ENCODE measurements around the gene MUSK. TPM values are rescaled to one million over a fixed set of nuclear protein-coding genes. Genes with fewer than 3 reads are reported as not detected.
A peak's percentile ranks its signal among the peaks of the same experiment; 100 is the strongest.

MUSK gene
- total RNA-seq, 1 experiment from 2014 or later: not detected

DNA sequence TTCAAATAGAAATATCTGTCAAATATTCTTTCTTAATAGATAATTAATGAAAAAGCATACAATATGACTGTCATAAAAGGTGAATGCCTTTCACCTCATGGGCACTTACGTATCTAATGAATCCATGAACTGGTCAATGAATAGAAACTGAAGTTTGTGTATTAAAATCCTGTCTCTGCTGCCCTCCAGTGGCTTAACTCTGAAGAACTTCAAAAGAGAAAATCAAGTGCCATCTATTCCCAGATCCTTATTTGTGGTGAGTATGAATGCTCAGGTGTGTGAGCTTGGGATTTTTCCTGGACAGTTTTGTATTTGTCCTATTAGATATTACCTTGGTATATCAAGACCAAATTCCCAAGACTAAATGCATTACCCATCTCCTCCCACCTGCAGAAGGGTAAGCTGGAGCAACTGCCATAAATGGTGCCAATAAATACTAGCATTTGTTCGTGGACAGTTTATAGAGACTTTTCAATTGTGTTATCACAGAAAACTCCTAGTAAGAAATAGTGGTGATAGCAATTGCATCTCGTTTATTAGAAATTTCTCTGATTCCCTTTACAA is 45.0 kb upstream of the MUSK start:
- ATAC-seq (0 out of 2 replicates have a peak, but pooled peaks have one; percentile 72), DNase-seq (ENCODE audit: low read depth, low spot score) (peak; percentile 52)
- no peaks in the 10 kb centered on the region for H3K4me1 ChIP-seq (ENCODE audit: control insufficient read depth, insufficient read depth, low read length)
- in situ Hi-C loops (cut with HindIII; ENCODE audit: low pct_unique_long_range_greater_than_20kb, low sequenced_read_pairs) (no loop called here), intact Hi-C loops (cut with micrococcal nuclease; ENCODE audit: unreplicated experiment) (loop anchor here (5.0 kb wide), 2 partner anchors 196 to 441 kb away; no protein-coding TSS in a partner anchor)
- no peak overlapping the region for H3K27ac ChIP-seq (ENCODE audit: low read length)
- H3K36me3 ChIP-seq (ENCODE audit: control insufficient read depth, insufficient read depth, low read length): no peaks in the 10 kb centered on the region
- CTCF ChIA-PET: interaction anchor here (0.6 kb wide), 1 partner anchor 440 kb away, joined by 5 read pairs; no protein-coding TSS in a partner anchor
- 0 out of 2 replicates have a peak, but pooled peaks cover 3% of the 10 kb centered on the region for H3K27me3 ChIP-seq (ENCODE audit: control insufficient read depth, insufficient read depth, low read length)
- POLR2A ChIA-PET: no interaction called here
- H3K4me3 ChIP-seq (ENCODE audit: low read depth in 2 of 2, low read length in 2 of 2): no peak overlapping the region
- no TSS peak for BruUV-seq (replicated peaks)
- TF ChIP-seq, protein P1, sequence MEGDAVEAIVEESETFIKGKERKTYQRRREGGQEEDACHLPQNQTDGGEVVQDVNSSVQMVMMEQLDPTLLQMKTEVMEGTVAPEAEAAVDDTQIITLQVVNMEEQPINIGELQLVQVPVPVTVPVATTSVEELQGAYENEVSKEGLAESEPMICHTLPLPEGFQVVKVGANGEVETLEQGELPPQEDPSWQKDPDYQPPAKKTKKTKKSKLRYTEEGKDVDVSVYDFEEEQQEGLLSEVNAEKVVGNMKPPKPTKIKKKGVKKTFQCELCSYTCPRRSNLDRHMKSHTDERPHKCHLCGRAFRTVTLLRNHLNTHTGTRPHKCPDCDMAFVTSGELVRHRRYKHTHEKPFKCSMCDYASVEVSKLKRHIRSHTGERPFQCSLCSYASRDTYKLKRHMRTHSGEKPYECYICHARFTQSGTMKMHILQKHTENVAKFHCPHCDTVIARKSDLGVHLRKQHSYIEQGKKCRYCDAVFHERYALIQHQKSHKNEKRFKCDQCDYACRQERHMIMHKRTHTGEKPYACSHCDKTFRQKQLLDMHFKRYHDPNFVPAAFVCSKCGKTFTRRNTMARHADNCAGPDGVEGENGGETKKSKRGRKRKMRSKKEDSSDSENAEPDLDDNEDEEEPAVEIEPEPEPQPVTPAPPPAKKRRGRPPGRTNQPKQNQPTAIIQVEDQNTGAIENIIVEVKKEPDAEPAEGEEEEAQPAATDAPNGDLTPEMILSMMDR (IDR thresholded peaks at IDR 0.05): peak; percentile 58; the same call in 1 of the 2 replicates
- TF ChIP-seq, protein P2, sequence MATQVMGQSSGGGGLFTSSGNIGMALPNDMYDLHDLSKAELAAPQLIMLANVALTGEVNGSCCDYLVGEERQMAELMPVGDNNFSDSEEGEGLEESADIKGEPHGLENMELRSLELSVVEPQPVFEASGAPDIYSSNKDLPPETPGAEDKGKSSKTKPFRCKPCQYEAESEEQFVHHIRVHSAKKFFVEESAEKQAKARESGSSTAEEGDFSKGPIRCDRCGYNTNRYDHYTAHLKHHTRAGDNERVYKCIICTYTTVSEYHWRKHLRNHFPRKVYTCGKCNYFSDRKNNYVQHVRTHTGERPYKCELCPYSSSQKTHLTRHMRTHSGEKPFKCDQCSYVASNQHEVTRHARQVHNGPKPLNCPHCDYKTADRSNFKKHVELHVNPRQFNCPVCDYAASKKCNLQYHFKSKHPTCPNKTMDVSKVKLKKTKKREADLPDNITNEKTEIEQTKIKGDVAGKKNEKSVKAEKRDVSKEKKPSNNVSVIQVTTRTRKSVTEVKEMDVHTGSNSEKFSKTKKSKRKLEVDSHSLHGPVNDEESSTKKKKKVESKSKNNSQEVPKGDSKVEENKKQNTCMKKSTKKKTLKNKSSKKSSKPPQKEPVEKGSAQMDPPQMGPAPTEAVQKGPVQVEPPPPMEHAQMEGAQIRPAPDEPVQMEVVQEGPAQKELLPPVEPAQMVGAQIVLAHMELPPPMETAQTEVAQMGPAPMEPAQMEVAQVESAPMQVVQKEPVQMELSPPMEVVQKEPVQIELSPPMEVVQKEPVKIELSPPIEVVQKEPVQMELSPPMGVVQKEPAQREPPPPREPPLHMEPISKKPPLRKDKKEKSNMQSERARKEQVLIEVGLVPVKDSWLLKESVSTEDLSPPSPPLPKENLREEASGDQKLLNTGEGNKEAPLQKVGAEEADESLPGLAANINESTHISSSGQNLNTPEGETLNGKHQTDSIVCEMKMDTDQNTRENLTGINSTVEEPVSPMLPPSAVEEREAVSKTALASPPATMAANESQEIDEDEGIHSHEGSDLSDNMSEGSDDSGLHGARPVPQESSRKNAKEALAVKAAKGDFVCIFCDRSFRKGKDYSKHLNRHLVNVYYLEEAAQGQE (IDR thresholded peaks at IDR 0.05; ENCODE audit: insufficient read depth in 1 of 2, low read depth in 2 of 2, low read length in 1 of 2): no peak
- no peaks in the 10 kb centered on the region for H3K9me3 ChIP-seq (ENCODE audit: control insufficient read depth, insufficient read depth, low read depth, low read length)

DNA sequence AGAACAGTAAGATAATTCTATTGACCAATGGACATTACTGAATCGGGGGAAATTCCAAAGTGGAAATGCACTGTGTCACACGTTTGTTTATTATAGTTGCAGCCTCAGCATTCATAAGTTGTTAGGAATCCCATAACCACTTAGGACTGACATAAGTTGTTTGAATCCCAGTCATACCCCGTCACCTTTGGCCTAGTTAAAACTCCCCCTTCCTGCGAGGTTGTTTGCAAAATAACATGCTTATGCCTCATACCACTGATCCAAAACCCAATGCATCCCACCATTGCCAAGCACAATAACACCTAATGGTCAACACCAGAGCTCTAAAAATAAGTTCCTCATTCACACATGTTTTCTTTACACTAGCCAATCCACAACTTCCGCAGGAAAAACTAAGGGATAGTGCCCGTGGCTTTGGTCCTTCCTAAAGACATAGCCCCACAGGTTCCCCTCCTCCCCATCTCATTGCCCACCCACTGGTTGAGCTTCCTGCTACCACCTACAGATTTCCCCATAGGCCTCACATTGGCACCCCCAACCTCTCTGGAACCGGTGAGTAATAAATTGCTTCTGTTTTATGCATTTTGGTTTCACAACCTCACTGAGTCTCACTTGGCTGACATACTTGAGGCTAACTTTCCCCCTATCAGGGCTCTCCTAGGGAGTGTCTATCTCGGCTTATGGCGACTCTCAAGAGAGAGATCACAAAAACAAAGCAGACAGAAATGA is 42.3 kb upstream of the MUSK start:
- no peak overlapping the region for H3K4me3 ChIP-seq (ENCODE audit: low read depth in 2 of 2, low read length in 2 of 2)
- H3K27me3 ChIP-seq (ENCODE audit: control insufficient read depth, insufficient read depth, low read length): no peaks in the 10 kb centered on the region
- in situ Hi-C loops (cut with HindIII; ENCODE audit: low pct_unique_long_range_greater_than_20kb, low sequenced_read_pairs): no loop called here
- no TSS peak for BruUV-seq (replicated peaks)
- DNase-seq (ENCODE audit: low read depth, low spot score) (no peak), ATAC-seq (peak; percentile 30; the same call in 1 of the 2 replicates)
- no peaks in the 10 kb centered on the region for H3K9me3 ChIP-seq (ENCODE audit: control insufficient read depth, insufficient read depth, low read depth, low read length)
- intact Hi-C loops (cut with micrococcal nuclease; ENCODE audit: unreplicated experiment): no loop called here
- POLR2A ChIA-PET: no interaction called here
- CTCF ChIA-PET: no interaction called here
- no peaks in the 10 kb centered on the region for H3K4me1 ChIP-seq (ENCODE audit: control insufficient read depth, insufficient read depth, low read length)
- H3K36me3 ChIP-seq (ENCODE audit: control insufficient read depth, insufficient read depth, low read length): no peaks in the 10 kb centered on the region
- H3K27ac ChIP-seq (ENCODE audit: low read length): no peak overlapping the region
- TF ChIP-seq, protein P2 (IDR thresholded peaks at IDR 0.05; ENCODE audit: insufficient read depth in 1 of 2, low read depth in 2 of 2, low read length in 1 of 2): no peak
- no peak for TF ChIP-seq POLR2AphosphoS5 (IDR thresholded peaks at IDR 0.05; ENCODE audit: low read depth, low read length)
- TF ChIP-seq TCF7L2 (IDR thresholded peaks at IDR 0.05; ENCODE audit: low read depth, low read length): no peak
- no peak for TF ChIP-seq SIN3A (IDR thresholded peaks at IDR 0.05; ENCODE audit: borderline replicate concordance, insufficient read depth, low read depth, low read length)
- TF ChIP-seq, protein P1 (IDR thresholded peaks at IDR 0.05): no peak

Measured in Panc1 (cell line).